SJSA1 (cell line): Measurements from ENCODE around the gene AP2B1. TPM values are rescaled to one million over a fixed set of nuclear protein-coding genes. Genes with fewer than 3 reads are reported as not detected.
"Not testable (repeated sequence)": the region's sequence is repeated elsewhere in the genome, so short reads cannot be mapped to it uniquely, and the experiment has no call there.

Experiments used
- DNase-seq, 2 experiments: peaks; one replicate each; pipeline ENCODE4 v3.0.0-alpha.2; 2015 to 2020; ENCODE audit warnings: low spot score in 2 of 2, low read depth in 1 of 2
- H3K27ac ChIP-seq: fragments of 250-450 bp; sonication (Bioruptor Pico); 2 replicates; pipeline ENCODE4 v1.5.1; 2020; ENCODE audit warnings: mild to moderate bottlenecking, moderate library complexity
- H3K27me3 ChIP-seq: fragments of 250-450 bp; sonication (Bioruptor Pico); replicated peaks from 2 replicates; pipeline ENCODE4 v1.5.1; 2020; ENCODE audit warnings: mild to moderate bottlenecking, moderate library complexity
- H3K36me3 ChIP-seq: fragments of 250-450 bp; sonication (Bioruptor Pico); 2 replicates; pipeline ENCODE4 v1.5.1; 2020; ENCODE audit warnings: mild to moderate bottlenecking
- H3K4me1 ChIP-seq: fragments of 250-450 bp; sonication (Bioruptor Pico); replicated peaks from 2 replicates; pipeline ENCODE4 v1.6.1; 2021; ENCODE audit warnings: mild to moderate bottlenecking
- H3K4me3 ChIP-seq: fragments of 250-450 bp; sonication (Bioruptor Pico); 2 replicates; pipeline ENCODE4 v1.5.1; 2020; ENCODE audit warnings: mild to moderate bottlenecking
- H3K9me3 ChIP-seq: fragments of 250-450 bp; sonication (Bioruptor Pico); replicated peaks from 2 replicates; pipeline ENCODE4 v1.5.1; 2020; ENCODE audit warnings: mild to moderate bottlenecking
- total RNA-seq: library from RNA; depleted of rRNA; stranded (reverse); fragments of >200 nt; shearing (Covaris generic); gene quantifications from 2 replicates; pipeline ENCODE4 v1.2.3, GENCODE V29; 2014

The AP2B1 gene
- total RNA-seq, 1 experiment from 2014 or later, result 109 TPM

- Histone ChIP-seq H3K27me3 (no peaks in the 10 kb centered on the region), H3K4me3 (no peak overlapping the region), H3K27ac (no peak overlapping the region), H3K4me1 (0 out of 2 replicates have a peak, but pooled peaks cover 4% of the 10 kb centered on the region), H3K9me3 (no peaks in the 10 kb centered on the region), H3K36me3 (peaks cover 83% of the 10 kb centered on the region)
- no peak for DNase-seq
These were observed 81.7 kb downstream of the AP2B1 start for GRCh38 chr17:35668802-35669201.

GRCh38 chr17:35674552-35674951 is 87.4 kb downstream of the AP2B1 start:
- no peak for DNase-seq
- Histone ChIP-seq H3K4me1 (no peaks in the 10 kb centered on the region), H3K36me3 (peaks cover 88% of the 10 kb centered on the region), H3K27ac (no peak overlapping the region), H3K27me3 (no peaks in the 10 kb centered on the region), H3K4me3 (no peak overlapping the region), H3K9me3 (no peaks in the 10 kb centered on the region)

- Histone ChIP-seq H3K27ac (no peak overlapping the region), H3K4me1 (no peaks in the 10 kb centered on the region), H3K27me3 (no peaks in the 10 kb centered on the region), H3K4me3 (no peak overlapping the region), H3K36me3 (peaks cover 83% of the 10 kb centered on the region), H3K9me3 (no peaks in the 10 kb centered on the region)
- no peak for DNase-seq
These were observed 89.3 kb downstream of the AP2B1 start for GRCh38 chr17:35676441-35676840.

GRCh38 chr17:35679007-35679682 is 92.0 kb downstream of the AP2B1 start:
- DNase-seq, result no peak
- no peak overlapping the region for H3K27ac ChIP-seq
- H3K36me3 ChIP-seq, result peaks cover 84% of the 10 kb centered on the region
- H3K4me3 ChIP-seq, result no peak overlapping the region
- H3K9me3 ChIP-seq, result no peaks in the 10 kb centered on the region
- H3K4me1 ChIP-seq, result peaks cover 18% of the 10 kb centered on the region
- H3K27me3 ChIP-seq, result no peaks in the 10 kb centered on the region

- H3K27ac ChIP-seq, result peak overlapping the region; percentile 48
- DNase-seq, result no peak
- H3K27me3 ChIP-seq, result no peaks in the 10 kb centered on the region
- peaks cover 23% of the 10 kb centered on the region for H3K4me1 ChIP-seq
- peaks cover 90% of the 10 kb centered on the region for H3K36me3 ChIP-seq
- H3K9me3 ChIP-seq, result no peaks in the 10 kb centered on the region
- H3K4me3 ChIP-seq, result no peak overlapping the region
These were observed 96.5 kb downstream of the AP2B1 start for GRCh38 chr17:35683591-35683990.

GRCh38 chr17:35684055-35684802 is 97.1 kb downstream of the AP2B1 start:
- no peaks in the 10 kb centered on the region for H3K9me3 ChIP-seq
- H3K4me3 ChIP-seq, result no peak overlapping the region
- H3K27ac ChIP-seq, result peak overlapping the region; percentile 48
- peaks cover 23% of the 10 kb centered on the region for H3K4me1 ChIP-seq
- no peaks in the 10 kb centered on the region for H3K27me3 ChIP-seq
- H3K36me3 ChIP-seq, result peaks cover 91% of the 10 kb centered on the region
- DNase-seq, result peak in 1 of 2 experiments; percentile 24

- H3K9me3 ChIP-seq, result no peaks in the 10 kb centered on the region
- no peak overlapping the region for H3K4me3 ChIP-seq
- peaks cover 93% of the 10 kb centered on the region for H3K36me3 ChIP-seq
- H3K4me1 ChIP-seq, result peaks cover 4% of the 10 kb centered on the region
- H3K27me3 ChIP-seq, result no peaks in the 10 kb centered on the region
- peak in 1 of 2 experiments; percentile 39 for DNase-seq
- H3K27ac ChIP-seq, result no peak overlapping the region
These were observed 105.5 kb downstream of the AP2B1 start for GRCh38 chr17:35692512-35693210.

- Histone ChIP-seq H3K4me1 (peaks cover 4% of the 10 kb centered on the region), H3K27ac (no peak overlapping the region), H3K27me3 (no peaks in the 10 kb centered on the region), H3K4me3 (no peak overlapping the region), H3K36me3 (peaks cover 93% of the 10 kb centered on the region), H3K9me3 (no peaks in the 10 kb centered on the region)
- no peak for DNase-seq
These were observed 106.5 kb downstream of the AP2B1 start for GRCh38 chr17:35693662-35694061.

GRCh38 chr17:35694906-35695305 is 107.8 kb downstream of the AP2B1 start:
- H3K27me3 ChIP-seq, result no peaks in the 10 kb centered on the region
- H3K9me3 ChIP-seq, result no peaks in the 10 kb centered on the region
- H3K4me1 ChIP-seq, result peaks cover 4% of the 10 kb centered on the region
- H3K27ac ChIP-seq, result no peak overlapping the region
- H3K36me3 ChIP-seq, result peaks cover 93% of the 10 kb centered on the region
- no peak overlapping the region for H3K4me3 ChIP-seq
- DNase-seq, result no peak

- Histone ChIP-seq H3K4me3 (no peak overlapping the region), H3K4me1 (peaks cover 4% of the 10 kb centered on the region)
These were observed 108.5 kb downstream of the AP2B1 start for GRCh38 chr17:35695613-35696012.

GRCh38 chr17:35698800-35699199 is 111.7 kb downstream of the AP2B1 start:
- H3K4me3 ChIP-seq, result no peak overlapping the region
- DNase-seq, result no peak
- peaks cover 92% of the 10 kb centered on the region for H3K36me3 ChIP-seq
- H3K27me3 ChIP-seq, result no peaks in the 10 kb centered on the region
- no peaks in the 10 kb centered on the region for H3K9me3 ChIP-seq
- H3K27ac ChIP-seq, result no peak overlapping the region
- no peaks in the 10 kb centered on the region for H3K4me1 ChIP-seq

More at GRCh38 chr17:35695613-35696012, 108.5 kb downstream of the AP2B1 start:
- H3K9me3 ChIP-seq, result no peaks in the 10 kb centered on the region
- peaks cover 93% of the 10 kb centered on the region for H3K36me3 ChIP-seq
- no peaks in the 10 kb centered on the region for H3K27me3 ChIP-seq
- DNase-seq, result no peak
- no peak overlapping the region for H3K27ac ChIP-seq

GRCh38 chr17:35700150-35700549 is 113.0 kb downstream of the AP2B1 start:
- Histone ChIP-seq H3K27me3 (no peaks in the 10 kb centered on the region), H3K4me3 (no peak overlapping the region), H3K4me1 (no peaks in the 10 kb centered on the region), H3K27ac (no peak overlapping the region), H3K36me3 (peaks cover 85% of the 10 kb centered on the region), H3K9me3 (no peaks in the 10 kb centered on the region)
- DNase-seq, result no peak

GRCh38 chr17:35701491-35701890 is 114.4 kb downstream of the AP2B1 start:
- no peak overlapping the region for H3K27ac ChIP-seq
- no peak overlapping the region for H3K4me3 ChIP-seq
- no peaks in the 10 kb centered on the region for H3K9me3 ChIP-seq
- DNase-seq, result no peak
- no peaks in the 10 kb centered on the region for H3K4me1 ChIP-seq
- H3K27me3 ChIP-seq, result no peaks in the 10 kb centered on the region
- H3K36me3 ChIP-seq, result peaks cover 75% of the 10 kb centered on the region

- not testable (repeated sequence) for H3K4me3 ChIP-seq, H3K27ac ChIP-seq, DNase-seq, H3K27me3 ChIP-seq, H3K9me3 ChIP-seq, H3K4me1 ChIP-seq
- H3K36me3 ChIP-seq, result peaks cover 70% of the 10 kb centered on the region
These were observed 116.2 kb downstream of the AP2B1 start for GRCh38 chr17:35703308-35703707.
